Effector memory CD8-positive, alpha-beta T cell (primary cell): Measurements from ENCODE around the gene ASXL1.
"Not testable (repeated sequence)": the region's sequence is repeated elsewhere in the genome, so short reads cannot be mapped to it uniquely, and the experiment has no call there.

ENCODE experiments used
- ATAC-seq: fragments of 150-1000 bp; cut with Tn5 transposase; replicated peaks from 2 replicates; pipeline ENCODE4 v1.10.0; 2021; ENCODE audit warnings: mild to moderate bottlenecking, moderate library complexity
- DNase-seq, 3 experiments: peaks; one replicate each; pipeline ENCODE4 v3.0.0; 2021
- H3K27ac Mint-ChIP-seq, 2 donors: one replicate each; pipeline ENCODE4 v1.8.0; 2022; ENCODE audit warnings: mild to moderate bottlenecking in 2 of 2, mixed read lengths in 2 of 2, moderate library complexity in 2 of 2
- H3K27me3 Mint-ChIP-seq, 2 donors: one replicate each; pipeline ENCODE4 v1.8.0; 2022; ENCODE audit warnings: mixed read lengths in 2 of 2
- H3K36me3 Mint-ChIP-seq: one replicate; pipeline ENCODE4 v1.8.0; 2022; ENCODE audit warnings: mild to moderate bottlenecking, moderate library complexity, mixed read lengths; ENCODE audit not compliant: insufficient read depth
- H3K4me1 Mint-ChIP-seq, 2 donors: one replicate each; pipeline ENCODE4 v1.8.0; 2022; ENCODE audit warnings: low read depth in 2 of 2, mixed read lengths in 2 of 2
- H3K4me3 Mint-ChIP-seq, 2 donors: one replicate each; pipeline ENCODE4 v1.8.0; 2022; ENCODE audit warnings: mild to moderate bottlenecking in 2 of 2, mixed read lengths in 2 of 2, moderate library complexity in 2 of 2
- H3K9me3 Mint-ChIP-seq, 2 donors: one replicate each; pipeline ENCODE4 v1.8.0; 2022; ENCODE audit warnings: mixed read lengths in 2 of 2

ASXL1 gene

DNA sequence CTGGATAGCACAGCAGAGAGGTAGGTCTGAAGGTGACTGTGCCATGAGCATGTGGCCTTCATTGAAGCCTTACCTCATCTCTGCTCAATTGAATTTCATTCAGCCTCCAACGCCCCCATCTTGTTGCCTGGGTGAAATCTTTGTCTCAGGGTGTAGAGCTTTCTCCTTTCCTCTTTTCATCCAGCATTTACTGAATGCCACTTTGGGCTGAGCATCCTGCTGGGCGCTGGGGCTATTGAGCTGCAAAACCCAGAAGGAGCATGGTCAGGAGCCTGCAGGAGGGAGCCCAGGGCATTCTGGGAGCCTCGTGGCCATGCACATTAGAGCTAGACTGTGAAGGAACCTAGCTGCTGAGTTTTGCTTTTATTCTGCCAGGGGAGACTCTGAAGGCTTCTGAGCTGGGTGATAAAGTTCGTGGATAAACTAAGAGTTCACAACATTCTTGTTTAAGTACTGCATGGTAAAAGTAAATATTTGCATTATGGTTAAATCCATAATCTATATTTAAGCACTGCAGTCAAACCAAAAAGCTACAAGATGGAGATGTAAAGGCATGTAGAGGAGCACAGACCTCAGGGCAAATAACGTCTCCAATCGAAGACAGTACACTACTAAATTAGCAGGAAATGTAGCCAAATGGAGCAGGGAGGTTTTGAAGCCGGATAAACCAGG lies 13.2 kb upstream of the ASXL1 start:
- ATAC-seq, result no peak
- Mint-ChIP-seq H3K27me3 (no peaks in the 10 kb centered on the region), H3K4me3 (no peak overlapping the region)

DNA sequence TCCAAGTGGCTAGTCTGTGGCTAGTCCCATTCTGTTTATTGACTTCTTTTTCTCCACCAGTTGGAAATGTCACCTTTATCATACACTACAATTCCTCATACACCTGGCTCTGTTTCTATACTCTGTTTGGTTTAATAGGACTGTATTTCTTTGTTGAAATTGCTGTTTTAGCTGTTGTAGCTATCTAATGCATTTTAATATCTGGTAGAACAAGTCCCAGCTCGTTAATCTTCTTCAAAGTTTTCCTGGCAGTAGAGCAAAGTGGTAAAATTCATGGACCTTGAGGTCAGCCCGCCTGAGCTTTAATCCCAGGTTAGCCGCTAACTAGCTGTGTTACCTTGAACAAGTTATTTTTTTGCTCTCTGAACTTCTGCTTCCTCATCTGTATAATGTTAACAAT lies 9.9 kb upstream of the ASXL1 start:
- Mint-ChIP-seq H3K27ac (no peak overlapping the region), H3K36me3 (peaks cover 4% of the 10 kb centered on the region), H3K9me3 (no peaks in the 10 kb centered on the region), H3K27me3 (no peaks in the 10 kb centered on the region), H3K4me1 (peaks cover 0 to 4% of the 10 kb centered on the region in 2 donors), H3K4me3 (no peak overlapping the region)
- ATAC-seq, result no peak
- DNase-seq, result no peak

More for the DNA sequence above, 13.2 kb upstream of the ASXL1 start:
- no peak for DNase-seq
- H3K27ac Mint-ChIP-seq, result no peak overlapping the region
- H3K36me3 Mint-ChIP-seq, result no peaks in the 10 kb centered on the region
- H3K9me3 Mint-ChIP-seq, result no peaks in the 10 kb centered on the region
- peaks cover 0 to 4% of the 10 kb centered on the region in 2 donors for H3K4me1 Mint-ChIP-seq

DNA sequence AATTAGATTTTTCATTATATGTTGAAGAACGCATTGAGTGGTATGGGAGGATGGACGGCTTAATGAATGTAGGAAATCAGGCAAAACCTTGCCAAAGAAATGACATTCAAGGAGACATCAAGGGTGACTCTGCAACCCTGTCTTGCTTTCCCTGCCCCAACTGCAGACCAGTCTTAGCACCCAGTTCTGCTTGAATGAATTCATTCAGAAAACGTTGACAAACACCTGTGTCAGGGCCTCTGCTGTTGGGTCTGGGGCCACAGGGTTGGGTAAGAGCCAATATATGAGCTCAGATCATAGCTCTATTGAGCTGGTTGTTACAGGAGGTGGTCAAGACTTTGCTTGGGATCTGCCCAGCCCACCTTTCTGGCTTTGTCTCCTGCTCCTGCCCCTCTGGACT lies 7.7 kb upstream of the ASXL1 start:
- H3K27ac Mint-ChIP-seq, result no peak overlapping the region
- no peaks in the 10 kb centered on the region for H3K9me3 Mint-ChIP-seq
- DNase-seq (no peak), ATAC-seq (no peak)
- no peaks in the 10 kb centered on the region for H3K27me3 Mint-ChIP-seq
- H3K4me1 Mint-ChIP-seq, result no peaks in the 10 kb centered on the region
- H3K36me3 Mint-ChIP-seq, result peaks cover 4% of the 10 kb centered on the region
- H3K4me3 Mint-ChIP-seq, result no peak overlapping the region

DNA sequence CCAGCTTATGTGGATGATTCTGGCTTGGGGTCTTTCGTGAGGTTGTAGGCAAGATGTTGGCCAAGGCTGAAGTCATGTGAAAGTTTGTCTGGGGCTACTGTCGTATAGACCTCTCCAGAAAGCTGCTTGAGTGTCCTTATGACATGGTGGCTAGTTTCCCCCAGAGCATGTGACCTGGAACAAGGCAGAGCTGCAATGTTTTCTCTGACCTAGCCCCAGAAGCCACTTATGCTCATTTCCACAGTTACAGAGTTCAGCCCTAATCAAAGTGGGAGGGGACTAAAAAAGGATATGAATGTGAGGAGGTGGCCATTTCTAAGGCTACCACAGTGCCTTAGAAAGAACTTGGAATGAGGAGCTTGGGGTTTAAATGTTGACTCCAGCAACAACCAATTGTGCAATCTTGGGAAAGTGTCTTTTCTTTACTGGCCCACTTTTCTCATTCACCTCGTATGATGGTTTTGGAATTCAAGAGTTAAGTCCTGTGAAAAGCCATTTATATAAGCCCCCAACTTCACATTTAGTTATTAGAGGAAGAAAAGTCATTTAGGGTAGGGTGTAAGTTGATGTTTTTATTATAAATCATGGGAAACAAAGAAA lies 5.9 kb upstream of the ASXL1 start:
- no peaks in the 10 kb centered on the region for H3K9me3 Mint-ChIP-seq
- no peak for ATAC-seq
- H3K4me3 Mint-ChIP-seq, result no peak overlapping the region
- H3K27me3 Mint-ChIP-seq, result no peaks in the 10 kb centered on the region
- no peak overlapping the region for H3K27ac Mint-ChIP-seq
- H3K4me1 Mint-ChIP-seq, result peaks cover under 1% of the 10 kb centered on the region in 2 donors
- DNase-seq, result no peak
- H3K36me3 Mint-ChIP-seq, result peaks cover 4% of the 10 kb centered on the region

DNA sequence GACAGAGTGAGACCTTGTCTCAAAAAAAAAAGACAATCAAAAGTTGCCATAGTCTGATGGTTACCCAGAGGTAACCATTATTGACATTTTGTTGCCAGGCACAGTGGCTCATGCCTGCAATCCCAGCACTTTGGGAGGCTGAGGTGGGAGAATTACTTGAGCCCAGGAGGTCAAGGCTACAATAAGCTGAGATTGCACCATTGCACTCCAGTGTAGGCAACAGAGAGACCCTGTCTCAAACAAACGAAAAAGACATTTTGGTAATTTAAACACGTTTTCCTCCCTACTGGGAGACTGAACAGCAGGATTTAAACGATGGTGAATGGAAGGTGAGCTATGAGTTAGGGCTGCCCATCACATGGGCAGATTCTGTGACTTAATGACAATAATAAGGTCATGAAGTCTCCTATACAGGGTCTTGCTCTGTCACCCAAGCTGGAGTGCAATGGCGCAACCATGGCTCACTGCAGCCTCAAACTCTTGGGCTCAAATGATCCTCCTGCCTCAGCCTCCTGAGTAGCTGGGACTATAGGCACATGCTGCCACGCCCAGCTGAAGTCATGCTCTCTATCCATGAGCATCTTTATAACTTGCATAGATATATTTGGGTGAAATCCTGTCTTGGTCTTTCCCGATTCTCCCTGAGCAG lies 4.2 kb upstream of the ASXL1 start:
- ATAC-seq, result no peak
- Mint-ChIP-seq H3K4me1 (peaks cover 4 to 10% of the 10 kb centered on the region in 2 donors), H3K27ac (no peak overlapping the region), H3K9me3 (no peaks in the 10 kb centered on the region), H3K4me3 (no peak overlapping the region), H3K36me3 (peaks cover 11% of the 10 kb centered on the region), H3K27me3 (no peaks in the 10 kb centered on the region)
- DNase-seq, result no peak

DNA sequence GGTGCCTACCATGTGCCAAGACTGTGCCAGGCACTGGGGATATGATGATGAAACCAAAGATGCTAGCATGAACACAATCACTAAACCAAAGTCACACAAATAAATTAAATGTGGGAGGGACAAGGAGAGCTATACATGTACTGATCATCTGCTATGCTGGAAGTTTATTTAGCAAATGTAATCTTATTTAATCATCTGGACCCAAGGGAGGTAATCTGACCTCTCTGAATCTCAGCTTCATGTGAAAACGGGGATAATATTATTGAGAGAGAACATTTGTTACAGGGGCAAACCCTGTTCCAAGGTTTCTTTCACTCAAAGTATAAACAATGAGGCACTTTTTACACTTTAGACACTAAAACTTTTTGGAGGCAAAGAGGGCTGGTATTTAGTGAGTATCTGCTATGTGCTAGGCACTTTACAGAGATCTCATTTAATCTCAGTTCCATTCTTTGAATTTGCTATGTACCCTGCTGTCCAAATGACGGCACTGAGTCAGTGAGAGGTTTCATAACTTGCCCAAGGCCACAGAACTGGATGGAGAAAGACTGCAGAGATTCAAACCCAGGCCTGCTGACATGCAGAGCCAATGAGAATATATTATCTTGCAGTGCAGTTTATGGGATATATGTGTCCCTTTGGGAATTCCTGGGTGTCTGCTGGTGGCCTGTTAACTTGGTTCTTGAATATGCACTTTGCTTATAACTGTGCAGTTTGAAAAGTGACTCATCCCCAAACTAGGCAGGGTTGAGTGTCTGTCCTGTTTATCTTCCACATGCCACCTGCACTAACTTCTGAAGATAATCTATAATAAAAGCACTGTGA lies 3.3 kb upstream of the ASXL1 start:
- Mint-ChIP-seq H3K4me1 (peaks cover 11 to 16% of the 10 kb centered on the region in 2 donors), H3K9me3 (no peaks in the 10 kb centered on the region), H3K27ac (no peak overlapping the region), H3K27me3 (no peaks in the 10 kb centered on the region), H3K4me3 (no peak overlapping the region), H3K36me3 (peaks cover 18% of the 10 kb centered on the region)
- no peak for ATAC-seq
- no peak for DNase-seq

DNA sequence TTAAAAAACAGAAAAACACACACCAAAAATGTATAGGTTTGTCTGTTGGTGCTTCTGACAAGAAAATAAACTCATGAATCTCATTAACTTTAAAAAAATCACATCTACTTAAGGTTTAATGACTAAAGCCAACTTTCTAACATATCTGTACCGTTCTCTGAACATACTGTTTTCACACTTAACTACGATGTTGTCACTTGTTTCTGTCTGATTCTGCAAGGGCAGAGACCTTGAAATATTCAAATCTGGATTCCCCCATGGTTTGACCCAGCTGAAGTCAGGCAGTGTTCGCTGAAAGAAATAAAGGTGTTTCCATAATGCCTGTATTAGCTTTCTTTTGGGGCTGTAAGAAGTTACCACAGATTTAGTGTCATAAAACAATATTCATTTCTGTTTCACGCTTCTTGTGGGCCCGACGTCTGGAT lies 2.7 kb upstream of the ASXL1 start:
- Mint-ChIP-seq H3K36me3 (peaks cover 18% of the 10 kb centered on the region), H3K4me3 (no peak overlapping the region), H3K27me3 (no peaks in the 10 kb centered on the region), H3K27ac (no peak overlapping the region), H3K9me3 (no peaks in the 10 kb centered on the region), H3K4me1 (peaks cover 13 to 22% of the 10 kb centered on the region in 2 donors)
- ATAC-seq (no peak), DNase-seq (no peak)

DNA sequence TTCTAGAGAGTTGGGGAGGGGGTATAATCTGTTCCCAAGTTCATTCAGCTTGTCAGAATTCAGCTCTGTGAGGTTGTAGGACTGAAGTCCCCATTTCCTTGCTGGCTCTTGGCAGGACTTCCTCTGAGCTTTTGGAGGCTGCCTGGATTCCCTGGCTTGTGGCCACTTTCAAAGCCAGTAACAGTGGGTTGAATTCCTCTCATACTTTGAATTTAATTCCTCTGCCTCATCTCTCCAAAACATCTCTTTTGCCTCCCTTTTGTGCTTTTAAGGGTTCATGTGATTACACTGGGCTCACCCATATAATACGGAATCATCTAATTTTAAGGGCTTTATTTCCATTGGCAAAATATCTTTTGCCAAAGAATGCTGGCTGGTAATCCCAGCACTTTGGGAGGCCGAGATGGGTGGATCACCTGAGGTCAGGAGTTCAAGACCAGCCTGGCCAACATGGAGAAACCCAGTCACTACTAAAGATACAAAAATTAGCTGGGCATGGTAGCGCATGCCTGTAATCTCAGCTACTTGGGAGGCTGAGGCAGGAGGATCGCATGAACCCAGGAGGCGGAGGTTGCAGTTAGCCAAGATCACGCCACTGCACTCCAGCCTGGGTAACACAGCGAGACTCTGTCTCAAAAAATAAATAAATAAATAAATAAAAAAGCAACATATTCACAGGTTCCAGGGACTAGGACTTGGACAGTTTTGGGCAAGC lies 2.1 kb upstream of the ASXL1 start:
- H3K27ac Mint-ChIP-seq, H3K27me3 Mint-ChIP-seq, DNase-seq, ATAC-seq, H3K9me3 Mint-ChIP-seq, H3K4me3 Mint-ChIP-seq: not testable (repeated sequence)
- H3K4me1 Mint-ChIP-seq, result peaks cover 15 to 24% of the 10 kb centered on the region in 2 donors
- peaks cover 18% of the 10 kb centered on the region for H3K36me3 Mint-ChIP-seq

DNA sequence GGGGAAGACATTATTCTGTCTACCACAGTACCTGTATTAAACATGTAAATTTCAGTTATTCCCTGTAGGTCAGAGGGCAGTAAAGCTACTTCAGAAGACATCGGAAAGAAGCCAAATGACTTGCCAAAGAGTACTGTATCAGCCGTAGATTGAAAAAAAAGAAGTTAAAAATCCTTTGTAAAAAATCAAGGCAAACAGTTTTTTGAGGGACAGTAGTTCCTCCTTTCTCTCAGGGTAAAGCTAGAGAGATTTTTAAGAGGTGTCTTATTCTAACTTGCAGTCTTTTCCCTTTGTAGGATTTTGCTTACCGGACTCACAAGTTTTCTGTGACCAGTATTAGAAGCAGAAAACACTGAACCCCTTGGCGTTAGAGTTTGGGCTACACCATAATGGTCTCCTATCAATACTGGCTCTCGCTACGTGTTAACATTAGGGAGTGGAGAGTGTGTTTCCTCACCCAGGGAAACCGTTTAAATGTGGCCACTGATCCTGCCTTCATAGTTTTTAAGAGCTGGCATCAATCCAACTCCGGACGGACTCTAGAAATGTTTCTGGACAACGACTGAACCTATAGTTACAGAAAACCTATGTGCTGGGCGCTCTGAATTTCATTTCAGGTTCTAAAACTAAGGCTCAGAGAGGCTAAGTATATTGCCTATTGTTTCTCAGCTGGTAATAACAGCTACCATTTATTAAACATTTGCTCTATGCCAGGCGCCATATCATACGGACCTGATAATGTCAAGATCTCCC lies 1.3 kb upstream of the ASXL1 start:
- Mint-ChIP-seq H3K4me3 (peak overlapping the region; percentile 96), H3K9me3 (no peaks in the 10 kb centered on the region), H3K4me1 (peaks cover 20 to 29% of the 10 kb centered on the region in 2 donors), H3K36me3 (peaks cover 19% of the 10 kb centered on the region), H3K27me3 (no peaks in the 10 kb centered on the region), H3K27ac (peak overlapping the region; percentile 92 to 97)
- ATAC-seq (no peak), DNase-seq (no peak)

DNA sequence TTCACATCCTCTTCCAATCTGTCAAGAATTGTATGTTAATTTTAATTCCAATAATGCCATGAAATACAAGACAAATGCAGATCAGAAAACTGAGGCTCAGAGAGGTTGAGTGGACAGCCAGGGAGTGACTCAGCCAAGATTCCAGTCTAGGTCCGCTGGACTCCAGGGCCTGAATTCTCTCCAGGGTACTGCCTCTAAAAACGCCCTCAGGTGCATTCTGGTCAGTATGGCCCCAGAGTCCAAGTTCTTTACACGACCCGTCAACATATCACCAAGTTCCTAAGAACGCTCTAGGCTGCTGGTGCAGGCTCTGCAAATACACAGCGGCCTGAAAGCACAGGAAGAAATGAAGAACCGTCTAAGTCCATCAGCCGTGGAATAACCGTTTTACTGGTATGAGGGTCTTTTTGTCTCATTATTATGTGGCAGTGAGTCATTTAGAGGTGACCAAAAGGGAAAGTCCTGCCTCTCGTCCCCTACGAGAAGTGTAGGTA lies 709 bp upstream of the ASXL1 start:
- H3K27me3 Mint-ChIP-seq, result no peaks in the 10 kb centered on the region
- H3K4me3 Mint-ChIP-seq, result peak overlapping the region; percentile 96
- peak overlapping the region; percentile 92 to 97 for H3K27ac Mint-ChIP-seq
- H3K36me3 Mint-ChIP-seq, result peaks cover 19% of the 10 kb centered on the region
- no peaks in the 10 kb centered on the region for H3K9me3 Mint-ChIP-seq
- ATAC-seq (no peak), DNase-seq (no peak)
- H3K4me1 Mint-ChIP-seq, result peaks cover 26 to 35% of the 10 kb centered on the region in 2 donors

DNA sequence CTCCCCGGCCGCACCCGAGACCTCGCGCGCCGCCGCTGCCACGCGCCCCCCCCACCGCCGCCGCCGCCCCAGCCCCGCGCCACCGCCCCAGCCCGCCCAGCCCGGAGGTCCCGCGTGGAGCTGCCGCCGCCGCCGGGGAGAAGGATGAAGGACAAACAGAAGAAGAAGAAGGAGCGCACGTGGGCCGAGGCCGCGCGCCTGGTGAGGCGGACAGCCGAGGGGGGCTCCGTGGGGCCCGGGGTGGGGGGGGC lies 426 bp downstream of the ASXL1 start:
- H3K9me3 Mint-ChIP-seq, result no peaks in the 10 kb centered on the region
- peaks cover 35 to 47% of the 10 kb centered on the region in 2 donors for H3K4me1 Mint-ChIP-seq
- peak overlapping the region; percentile 92 to 97 for H3K27ac Mint-ChIP-seq
- no peaks in the 10 kb centered on the region for H3K27me3 Mint-ChIP-seq
- ATAC-seq (no peak), DNase-seq (peak in 1 of 3 experiments; percentile 46)
- H3K36me3 Mint-ChIP-seq, result peaks cover 19% of the 10 kb centered on the region
- peak overlapping the region; percentile 96 for H3K4me3 Mint-ChIP-seq

DNA sequence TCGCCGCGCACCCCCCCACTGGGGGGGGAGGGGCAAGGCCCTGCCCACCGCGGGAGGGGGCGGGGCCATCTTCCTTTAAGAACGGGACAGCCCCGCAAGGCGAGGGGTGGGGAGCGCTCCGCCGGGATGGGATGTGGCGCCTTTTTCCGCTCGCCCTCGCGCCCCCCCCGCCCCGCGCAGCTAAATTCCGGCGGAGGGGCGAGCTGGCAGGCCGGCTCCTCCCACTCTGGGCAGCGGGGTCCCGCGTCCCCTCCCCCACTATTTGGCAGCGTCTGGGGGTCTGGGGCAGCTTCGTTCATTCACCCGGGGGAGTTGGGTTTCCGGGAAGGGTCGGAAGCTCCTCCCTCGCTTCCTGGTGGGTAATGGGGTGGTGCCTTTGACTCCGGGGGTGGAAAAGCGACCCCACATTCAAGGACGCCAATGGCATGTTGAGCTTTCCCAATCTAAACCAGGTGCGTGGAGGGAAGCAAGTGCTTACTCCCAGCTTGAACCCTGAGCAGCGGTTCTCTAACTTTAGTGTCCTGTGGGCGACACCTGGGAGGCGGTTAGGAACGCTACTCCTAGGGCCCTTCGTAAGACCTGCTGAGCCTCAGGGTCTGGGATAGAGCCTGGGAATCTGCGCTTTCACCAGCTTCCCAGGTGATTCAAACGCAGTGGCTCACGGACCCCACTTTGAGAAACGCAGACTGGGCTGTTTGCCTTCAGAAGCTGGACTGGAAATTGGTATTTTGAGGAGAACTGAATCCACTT lies 927 bp downstream of the ASXL1 start:
- Mint-ChIP-seq H3K9me3 (no peaks in the 10 kb centered on the region), H3K4me1 (peaks cover 37 to 50% of the 10 kb centered on the region in 2 donors), H3K36me3 (peaks cover 19% of the 10 kb centered on the region), H3K27me3 (no peaks in the 10 kb centered on the region), H3K4me3 (peak overlapping the region; percentile 87 to 96), H3K27ac (peak overlapping the region; percentile 70 to 93)
- peak; percentile 28 for ATAC-seq
- peak in 2 of 3 experiments; percentile 53 to 56 for DNase-seq
